HG02642 (cell line): ENCODE data around the gene CHRNA9.
"Not testable (repeated sequence)": the region's sequence is repeated elsewhere in the genome, so short reads cannot be mapped to it uniquely, and the experiment has no call there.

Experiments
- ATAC-seq: cut with Tn5 transposase; IDR thresholded peaks from one replicate; pipeline ENCODE4 v1.9.1; 2021; ENCODE audit warnings: mild to moderate bottlenecking; ENCODE audit not compliant: unreplicated experiment, poor library complexity

The CHRNA9 gene, protein sequence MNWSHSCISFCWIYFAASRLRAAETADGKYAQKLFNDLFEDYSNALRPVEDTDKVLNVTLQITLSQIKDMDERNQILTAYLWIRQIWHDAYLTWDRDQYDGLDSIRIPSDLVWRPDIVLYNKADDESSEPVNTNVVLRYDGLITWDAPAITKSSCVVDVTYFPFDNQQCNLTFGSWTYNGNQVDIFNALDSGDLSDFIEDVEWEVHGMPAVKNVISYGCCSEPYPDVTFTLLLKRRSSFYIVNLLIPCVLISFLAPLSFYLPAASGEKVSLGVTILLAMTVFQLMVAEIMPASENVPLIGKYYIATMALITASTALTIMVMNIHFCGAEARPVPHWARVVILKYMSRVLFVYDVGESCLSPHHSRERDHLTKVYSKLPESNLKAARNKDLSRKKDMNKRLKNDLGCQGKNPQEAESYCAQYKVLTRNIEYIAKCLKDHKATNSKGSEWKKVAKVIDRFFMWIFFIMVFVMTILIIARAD

DNA sequence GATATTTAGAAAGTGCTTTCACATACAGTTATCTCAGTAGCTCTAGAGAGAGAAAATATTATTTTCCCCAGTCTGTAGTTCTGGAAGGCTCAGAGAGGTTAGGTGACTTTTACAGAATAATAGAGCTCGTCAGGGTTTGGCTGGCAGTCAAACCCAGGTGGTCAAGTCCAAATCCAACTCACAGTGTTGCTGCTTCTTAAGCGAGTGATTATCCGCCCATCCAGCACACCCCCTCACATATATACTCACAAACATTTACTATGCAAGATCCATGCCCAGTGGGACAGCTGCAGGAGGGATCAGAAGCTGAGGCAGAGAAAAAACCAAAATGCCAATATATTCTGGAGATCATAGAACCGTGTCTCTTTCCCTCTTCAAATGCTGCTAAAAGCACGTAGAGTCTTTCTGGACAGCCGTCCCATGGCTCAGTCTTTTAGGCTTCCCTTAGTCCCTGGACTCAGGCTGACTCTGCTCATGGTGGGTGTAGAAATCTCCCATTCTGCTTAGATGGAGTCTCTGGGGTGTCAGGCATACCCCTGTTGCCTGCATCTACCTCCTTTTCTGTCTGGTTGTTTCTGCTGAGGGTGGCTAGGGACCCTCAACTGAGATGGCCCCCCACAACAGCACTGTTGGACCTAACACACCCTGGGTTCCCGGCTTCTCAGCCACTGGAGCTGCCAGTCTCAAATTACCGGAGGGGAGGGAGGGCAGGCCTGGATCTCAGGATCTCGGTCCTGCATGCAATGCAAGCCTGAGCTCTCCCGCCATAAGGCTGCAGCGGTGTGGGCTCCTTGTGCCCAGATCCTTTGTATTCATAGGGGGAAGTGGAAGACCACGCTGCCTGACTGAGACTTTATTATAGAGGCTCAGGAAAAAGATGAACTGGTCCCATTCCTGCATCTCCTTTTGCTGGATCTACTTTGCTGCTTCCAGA is at the start of gene CHRNA9:
Gene CHRNA9 (plus strand): TSS at position 743 of the 934 bp plus-strand sequence. CDS start 135 bp downstream, at position 878.
- no peak for ATAC-seq

- no peak for ATAC-seq
These were observed 49.4 kb upstream of the CHRNA9 start for GRCh38 chr4:40285692-40286091.

GRCh38 chr4:40288566-40288965 is 46.6 kb upstream of the CHRNA9 start:
- no peak for ATAC-seq

DNA sequence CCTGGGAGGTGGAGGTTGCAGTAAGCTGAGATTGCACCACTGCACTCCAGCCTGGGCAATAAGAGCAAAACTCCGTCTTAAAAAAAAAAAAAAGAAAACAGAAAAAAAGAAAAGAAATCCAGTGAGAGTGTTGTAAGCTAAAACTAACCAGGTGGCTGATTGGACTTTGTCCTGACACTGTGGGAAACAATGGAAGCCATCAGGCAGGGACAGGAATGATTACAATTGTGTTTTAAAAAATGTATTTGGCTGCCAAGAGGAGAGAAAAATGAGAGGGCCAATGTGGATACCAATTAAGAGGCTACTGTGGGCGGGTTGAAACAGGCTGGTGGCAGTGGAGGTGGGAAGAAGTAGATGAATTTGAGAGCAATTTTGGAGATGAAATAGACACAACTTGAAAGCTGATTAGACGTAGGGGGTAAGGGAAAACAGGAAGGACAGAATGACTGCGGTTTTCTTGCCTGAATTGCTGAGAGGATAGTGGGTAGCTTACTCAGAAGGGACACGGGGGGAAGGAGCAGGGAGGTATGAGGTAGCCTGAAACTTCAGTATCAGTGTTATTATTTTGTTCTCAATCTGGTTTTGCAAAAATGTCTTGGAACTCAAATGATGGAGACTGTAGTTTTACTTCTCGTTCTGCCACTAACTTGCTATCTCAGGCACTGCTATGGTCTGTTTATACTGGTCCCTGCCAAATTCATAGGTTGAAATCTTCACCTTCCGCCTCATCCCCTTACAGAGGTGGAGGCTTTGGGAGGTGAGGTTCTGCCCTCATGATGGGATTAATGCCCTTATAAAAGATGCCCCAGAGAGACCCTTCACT is 45.6 kb upstream of the CHRNA9 start:
- ATAC-seq = no peak

DNA sequence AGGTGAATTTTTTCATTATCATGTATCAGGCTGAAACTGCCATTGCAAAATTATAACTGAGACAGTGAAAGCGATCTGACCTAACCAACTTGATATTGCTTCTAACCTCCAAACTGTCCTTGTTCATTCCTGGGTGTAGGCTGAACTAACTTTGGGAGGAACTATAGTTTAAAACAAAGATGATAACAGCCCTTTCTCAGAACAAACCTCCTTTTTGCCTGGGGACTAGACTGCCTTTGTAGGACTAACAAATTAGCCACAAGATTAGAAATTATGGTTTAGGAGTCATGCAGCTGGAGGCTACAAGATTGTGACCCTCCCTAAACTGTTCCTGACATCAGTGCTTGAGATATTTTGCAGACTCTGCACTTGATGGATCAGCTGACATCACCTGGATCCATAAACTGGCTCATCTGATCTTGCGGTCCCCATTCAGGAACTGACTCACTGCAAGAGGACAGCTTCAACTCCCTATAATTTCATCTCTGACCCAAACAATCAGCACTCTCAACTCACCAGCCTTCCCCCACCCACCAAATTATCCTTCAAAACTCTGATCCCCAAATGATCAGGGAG is 44.4 kb upstream of the CHRNA9 start:
- not testable (repeated sequence) for ATAC-seq

GRCh38 chr4:40292313-40292759 is 42.8 kb upstream of the CHRNA9 start:
- ATAC-seq = no peak

DNA sequence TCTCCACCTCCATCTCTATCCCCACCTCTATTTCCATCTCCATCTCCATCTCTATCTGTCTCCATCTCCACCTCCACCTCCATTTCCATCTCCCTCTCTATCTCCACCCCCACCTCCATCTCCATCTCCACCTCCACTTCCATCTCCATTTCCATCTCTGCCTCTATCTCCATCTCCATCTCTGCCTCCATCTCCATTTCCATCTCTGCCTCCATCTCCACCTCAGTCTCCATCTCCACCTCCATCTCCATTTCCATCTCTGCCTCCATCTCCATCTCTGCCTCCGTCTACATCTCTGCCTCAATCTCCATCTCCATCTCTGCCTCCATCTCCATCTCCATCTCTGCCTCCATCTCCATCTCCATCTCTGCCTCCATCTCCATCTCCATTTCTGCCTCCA is 40.8 kb upstream of the CHRNA9 start:
- no peak for ATAC-seq

DNA sequence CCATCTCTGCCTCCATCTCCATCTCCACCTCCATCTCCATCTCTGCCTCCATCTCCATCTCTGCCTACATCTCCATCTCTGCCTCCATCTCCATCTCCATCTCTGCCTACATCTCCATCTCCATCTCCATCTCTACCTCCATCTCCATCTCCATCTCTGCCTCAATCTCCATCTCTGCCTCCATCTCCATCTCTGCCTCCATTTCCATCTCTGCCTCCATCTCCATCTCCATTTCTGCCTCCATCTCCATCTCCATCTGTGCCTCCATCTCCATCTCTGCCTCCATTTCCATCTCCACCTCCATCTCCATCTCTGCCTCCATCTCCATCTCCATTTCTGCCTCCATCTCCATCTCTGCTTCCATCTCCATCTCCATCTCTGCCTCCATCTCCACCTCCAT is 40.1 kb upstream of the CHRNA9 start:
- ATAC-seq = not testable (repeated sequence)

DNA sequence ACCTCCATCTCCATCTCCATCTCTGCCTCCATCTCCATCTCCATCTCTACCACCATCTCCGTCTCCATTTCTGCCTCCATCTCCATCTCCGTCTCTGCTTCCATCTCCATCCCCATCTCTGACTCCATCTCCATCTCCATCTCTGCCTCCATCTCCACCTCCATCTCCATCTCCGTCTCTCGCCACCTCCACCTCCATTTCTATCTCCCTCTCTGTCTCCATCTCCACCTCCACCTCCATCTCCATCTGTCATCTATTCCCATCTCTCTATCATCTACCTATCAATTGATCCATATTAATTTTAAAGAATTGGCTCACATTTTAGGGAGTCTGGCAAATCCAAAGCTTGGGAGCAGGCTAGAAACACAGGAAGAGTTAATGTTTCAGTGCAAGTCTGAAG is 39.6 kb upstream of the CHRNA9 start:
- ATAC-seq = no peak

- ATAC-seq = no peak
These were observed 36.0 kb upstream of the CHRNA9 start for GRCh38 chr4:40299126-40299525.

DNA sequence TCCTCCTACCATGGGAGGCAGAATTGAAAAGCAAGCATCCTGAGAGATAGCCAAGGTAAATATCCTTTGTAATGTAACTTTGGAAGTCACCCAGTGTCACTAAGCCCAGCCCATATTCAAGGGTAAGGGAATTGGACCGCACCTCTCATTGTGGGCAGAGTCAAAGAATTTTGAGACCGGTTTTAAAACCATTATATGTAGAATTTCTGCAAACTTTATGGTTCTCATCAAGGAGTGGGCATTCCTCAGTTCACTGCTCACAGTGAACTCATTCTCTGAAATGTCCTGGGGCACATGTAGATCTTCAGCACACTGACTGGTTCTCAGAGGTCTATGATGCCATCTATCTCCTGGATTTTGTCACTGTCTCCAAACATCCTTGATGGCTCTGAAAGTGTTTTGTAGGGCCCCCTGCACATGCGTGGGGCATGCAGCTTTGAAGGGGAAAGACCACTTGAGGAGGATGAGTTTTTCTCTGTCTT is 35.3 kb upstream of the CHRNA9 start:
- ATAC-seq = no peak

- no peak for ATAC-seq
These were observed 34.6 kb upstream of the CHRNA9 start for GRCh38 chr4:40300371-40301162.

DNA sequence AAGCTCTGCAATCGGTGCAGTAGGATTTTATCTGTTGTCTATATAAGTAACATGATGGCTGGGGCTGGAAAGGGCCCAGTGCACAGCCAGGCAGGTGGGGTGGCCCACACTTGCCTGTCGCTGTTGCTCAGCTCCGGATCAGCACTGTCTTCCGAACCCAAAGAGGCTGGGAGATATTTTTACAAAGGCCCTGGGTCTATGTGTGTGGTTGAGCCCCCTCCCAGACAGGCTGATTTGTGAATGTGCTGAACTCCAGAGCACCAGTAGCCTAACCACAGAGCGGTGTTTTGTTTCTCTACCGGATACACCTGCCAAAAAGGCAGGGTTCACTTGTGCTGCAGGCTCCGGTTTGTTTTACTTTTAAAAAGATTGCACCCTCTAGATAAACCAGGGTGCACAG is 33.5 kb upstream of the CHRNA9 start:
- peak; percentile 82 for ATAC-seq

GRCh38 chr4:40303751-40304150 is 31.4 kb upstream of the CHRNA9 start:
- no peak for ATAC-seq

GRCh38 chr4:40305328-40306170 is 29.6 kb upstream of the CHRNA9 start:
- ATAC-seq = peak; percentile 47

DNA sequence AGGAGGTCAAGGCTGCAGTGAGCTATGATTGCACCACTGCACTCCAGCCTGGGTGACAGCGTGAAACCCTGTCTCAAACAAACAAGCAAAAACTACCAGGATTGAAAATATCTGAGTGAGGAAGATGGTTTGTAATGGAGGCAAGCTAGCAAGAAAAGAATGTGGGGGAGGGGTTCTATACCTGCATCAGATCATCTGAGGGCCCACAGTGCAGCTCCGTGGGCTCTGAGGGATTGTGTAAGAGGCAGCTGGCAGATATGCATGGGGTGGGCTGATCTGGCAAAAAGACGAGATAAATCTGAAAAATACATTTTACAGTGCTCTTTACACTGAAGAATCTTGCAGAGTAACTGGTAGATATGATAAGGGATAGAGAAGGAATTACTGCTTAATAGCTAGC is 28.9 kb upstream of the CHRNA9 start:
- ATAC-seq = no peak

DNA sequence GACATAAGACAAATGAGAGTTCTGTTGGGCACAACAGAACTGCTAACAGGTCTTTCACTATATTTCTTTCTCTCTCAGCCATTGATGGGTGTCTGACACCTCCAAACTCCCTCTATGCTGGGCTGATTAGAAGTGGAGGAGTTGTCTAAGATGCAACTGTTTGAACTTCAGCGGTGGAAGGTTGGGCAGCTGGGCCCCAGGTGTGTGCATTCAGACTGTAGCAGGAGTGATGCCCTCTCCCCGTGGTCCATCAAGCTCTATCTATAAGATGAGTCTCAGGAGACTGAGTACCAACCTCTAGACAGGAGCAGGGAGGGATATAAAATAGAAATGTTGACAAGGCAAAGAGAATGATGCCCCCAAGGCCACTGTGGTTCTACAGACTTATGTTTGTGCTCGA is 28.2 kb upstream of the CHRNA9 start:
- ATAC-seq = no peak
